Measurements from ENCODE around the gene ATG16L2.
A peak's percentile ranks its signal among the peaks of the same experiment; 100 is the strongest.
"Not testable (repeated sequence)": the region's sequence is repeated elsewhere in the genome, so short reads cannot be mapped to it uniquely, and the experiment has no call there.

Gene ATG16L2

DNA sequence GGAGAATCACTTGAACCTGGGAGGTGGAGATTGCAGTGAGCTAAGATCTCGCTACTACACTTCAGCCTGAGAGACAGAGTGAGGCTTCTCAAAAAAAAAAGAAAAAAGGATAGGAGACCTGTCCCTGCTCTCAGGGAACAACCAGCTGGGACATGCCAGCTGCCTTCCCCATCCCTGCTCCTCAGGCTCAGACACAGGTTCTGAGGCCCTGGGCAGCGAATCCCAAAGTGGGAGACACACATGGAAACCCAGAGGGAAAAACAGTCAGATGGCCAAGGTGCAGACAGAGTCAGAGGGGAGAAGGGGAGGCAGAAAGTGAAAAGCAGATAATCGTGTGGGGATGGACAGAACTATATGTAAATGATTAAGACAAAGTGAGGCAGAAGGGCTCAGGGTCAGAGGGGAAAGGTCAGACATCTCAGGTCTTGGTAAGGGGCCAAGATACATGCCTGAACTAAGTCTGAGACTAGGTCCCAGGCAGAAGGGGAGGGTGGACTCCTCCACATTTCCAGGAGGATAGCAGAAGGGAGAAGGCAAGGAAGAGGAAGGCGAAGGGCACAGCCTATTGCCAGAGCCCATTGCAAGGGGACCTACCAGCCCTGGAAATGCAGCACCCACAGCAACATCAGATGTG is 34.6 kb upstream of the ATG16L2 start:
- no peak for DNase-seq

- no peak for DNase-seq
These were observed 33.7 kb upstream of the ATG16L2 start for GRCh38 chr11:72780296-72781062.

DNA sequence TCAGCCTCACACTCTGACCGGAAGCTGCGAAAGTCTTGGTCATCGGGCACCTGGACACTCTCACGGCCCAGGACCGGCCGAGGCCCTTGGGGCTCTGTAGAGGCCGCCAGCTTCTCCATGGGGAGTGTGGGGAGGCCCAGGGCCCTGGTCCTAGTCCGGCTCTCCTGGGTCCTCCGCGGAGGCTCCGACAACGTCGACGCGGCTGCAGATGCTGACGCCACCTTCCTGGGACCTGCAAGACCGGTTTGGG is 33.2 kb upstream of the ATG16L2 start:
- no peak for DNase-seq

DNA sequence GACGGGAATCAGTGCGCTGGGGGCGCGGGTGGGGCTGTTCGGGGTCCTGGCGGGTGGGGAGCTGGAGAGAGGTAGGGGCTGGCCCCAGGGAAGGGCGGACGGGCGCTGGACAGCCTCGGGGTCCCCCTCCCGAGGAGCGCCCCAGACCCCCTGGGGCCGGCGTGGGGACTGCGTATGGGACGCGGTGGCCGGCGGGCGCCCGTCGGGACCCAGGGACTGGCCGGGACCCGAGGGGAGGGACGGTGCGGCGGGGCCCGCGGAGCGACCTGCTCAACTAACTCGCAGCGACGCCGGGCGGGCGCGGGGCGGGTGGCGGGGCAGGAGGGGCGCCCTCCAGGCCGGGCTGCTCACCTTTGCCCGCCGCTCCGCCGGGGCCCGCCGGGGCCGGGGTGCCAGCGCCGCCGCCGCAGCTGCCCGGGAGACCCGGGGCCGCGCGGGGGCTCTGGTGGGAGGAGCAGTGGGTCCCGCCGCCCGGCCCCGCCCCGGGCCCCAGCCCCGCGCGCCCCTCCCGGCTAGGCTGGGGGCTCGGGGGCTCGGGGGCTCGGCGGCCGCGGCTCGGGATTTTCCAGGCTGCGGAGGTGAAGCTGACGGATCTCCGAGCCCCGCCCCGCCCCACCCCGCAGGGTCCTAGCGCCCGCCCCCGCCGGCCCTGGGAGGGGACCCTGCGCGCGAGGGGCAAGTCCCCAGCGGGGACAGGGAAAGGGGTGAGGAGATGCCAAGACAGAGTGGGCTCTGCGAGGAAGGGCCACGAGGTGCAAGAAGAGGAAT is 32.7 kb upstream of the ATG16L2 start:
- peak; percentile 61 for DNase-seq

- DNase-seq: no peak
These were observed 31.9 kb upstream of the ATG16L2 start for GRCh38 chr11:72782081-72782920.

GRCh38 chr11:72783144-72783905 is 30.9 kb upstream of the ATG16L2 start:
- no peak for DNase-seq

DNA sequence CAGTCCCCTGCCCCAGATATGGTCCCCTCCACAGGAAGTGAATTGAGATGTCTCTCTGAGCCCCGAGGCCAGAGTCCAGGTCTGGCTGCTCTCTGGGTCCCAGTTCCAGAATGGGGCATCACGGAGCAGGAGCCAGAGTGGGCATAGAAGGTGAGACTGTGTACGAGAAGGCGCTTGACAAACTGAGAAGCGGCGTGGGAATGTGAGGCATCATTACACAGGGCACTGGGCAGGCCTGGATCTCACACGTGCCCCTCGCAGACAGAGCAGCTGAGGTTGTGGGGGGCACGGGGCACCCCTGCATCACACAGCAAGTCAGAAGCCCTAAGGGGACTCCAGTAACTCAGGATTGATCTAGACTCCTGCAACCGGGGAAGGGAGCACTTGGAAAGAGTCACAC is 29.5 kb upstream of the ATG16L2 start:
- DNase-seq: no peak

- no peak for DNase-seq
These were observed 27.7 kb upstream of the ATG16L2 start for GRCh38 chr11:72786305-72787215.

GRCh38 chr11:72787216-72788104 is 26.8 kb upstream of the ATG16L2 start:
- peak; percentile 33 for DNase-seq

DNA sequence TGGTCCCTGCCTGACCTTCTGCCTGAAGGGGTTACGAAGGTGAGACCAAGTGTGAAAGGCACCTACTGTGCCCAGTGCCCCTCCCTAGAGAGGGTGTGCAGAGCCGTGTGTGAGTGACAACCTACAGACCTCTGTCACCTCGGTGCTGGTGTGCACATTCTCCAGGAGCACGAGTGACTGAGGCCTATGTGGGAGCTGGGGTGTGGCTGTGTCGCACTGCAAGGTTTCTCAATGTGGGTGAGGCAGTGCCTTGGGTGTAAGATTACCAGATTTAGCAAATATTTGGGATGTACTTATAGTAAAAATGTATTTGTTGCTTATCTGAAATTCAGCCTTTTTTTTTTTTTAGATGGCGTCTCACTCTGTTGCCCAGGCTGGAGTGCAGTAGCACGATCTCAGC is 26.0 kb upstream of the ATG16L2 start:
- DNase-seq: no peak

GRCh38 chr11:72789493-72790131 is 24.6 kb upstream of the ATG16L2 start:
- no peak for DNase-seq

GRCh38 chr11:72791228-72791627 is 23.0 kb upstream of the ATG16L2 start:
- not testable (repeated sequence) for DNase-seq

- no peak for DNase-seq
These were observed 21.7 kb upstream of the ATG16L2 start for GRCh38 chr11:72792437-72793021.

DNA sequence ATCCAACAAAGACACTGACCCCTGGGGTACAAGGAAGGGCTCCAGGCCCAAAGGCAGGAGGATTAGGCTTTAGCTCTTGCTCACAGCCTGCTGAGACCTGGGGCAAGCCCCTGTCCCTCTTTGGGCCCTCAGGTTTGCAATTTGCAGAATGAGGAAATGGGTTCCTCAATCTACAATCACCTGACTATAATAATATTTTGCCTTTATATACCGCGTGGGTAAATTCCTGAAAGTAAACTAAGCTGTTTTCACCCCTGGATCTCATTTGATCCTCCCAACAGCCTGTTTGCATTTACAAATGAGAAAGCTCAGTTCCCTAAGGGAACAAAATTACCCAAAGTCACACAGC is 21.2 kb upstream of the ATG16L2 start:
- DNase-seq: no peak

GRCh38 chr11:72793425-72794367 is 20.5 kb upstream of the ATG16L2 start, which contains the start of gene STARD10:
STARD10 (minus strand) TSS chr11:72794047; CDS start chr11:72781181, 12,866 bp downstream.
- peak; percentile 96 for DNase-seq

DNA sequence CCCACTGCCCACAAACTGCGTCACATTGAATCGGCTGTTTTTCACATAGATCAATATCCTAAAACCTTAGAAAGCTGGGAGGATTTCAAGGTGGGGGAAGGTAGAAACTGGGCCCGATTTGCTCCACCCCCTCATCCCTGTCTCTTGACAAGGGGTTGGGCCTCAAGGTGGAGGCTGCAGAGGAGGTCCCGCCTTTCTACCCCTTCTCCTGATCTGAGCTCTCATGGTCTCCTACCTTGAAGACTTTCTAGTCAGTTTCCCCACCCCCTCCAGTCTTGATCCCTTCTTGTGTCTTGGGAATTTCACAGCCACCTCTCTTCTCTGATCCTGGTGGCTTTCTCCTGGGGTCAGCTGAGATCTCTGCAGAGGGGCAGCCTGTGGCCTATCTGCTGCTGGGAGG is 15.8 kb upstream of the ATG16L2 start:
- no peak for DNase-seq

GRCh38 chr11:72799441-72799840 is 14.8 kb upstream of the ATG16L2 start:
- DNase-seq: no peak

DNA sequence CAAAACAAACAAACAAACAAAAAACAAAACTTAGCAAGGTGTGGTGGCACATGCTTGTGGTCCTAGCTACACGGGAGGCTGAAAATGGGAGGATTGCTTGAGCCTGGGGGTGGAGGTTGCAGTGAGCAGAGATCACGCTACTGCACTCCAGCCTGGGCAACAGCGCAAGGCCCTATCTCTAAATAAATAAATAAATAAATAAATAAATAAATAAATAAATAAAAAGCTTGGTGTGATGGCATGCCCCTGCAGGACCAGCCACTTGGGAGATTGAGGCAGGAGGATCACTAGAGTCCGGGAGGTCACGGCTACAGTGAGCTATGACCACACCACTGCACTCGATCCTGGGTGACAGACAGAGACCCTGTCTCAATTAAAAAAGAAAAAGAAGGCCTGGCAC is 11.4 kb upstream of the ATG16L2 start:
- DNase-seq: no peak

All from stimulated activated CD8-positive, alpha-beta memory T cell treated with anti-CD3 and anti-CD28 coated beads, Interleukin-4, amount 100 ng/mL, for 48 hours (primary cell).